Measurements from ENCODE around the gene TACSTD2. TPM values are rescaled to one million over a fixed set of nuclear protein-coding genes. Genes with fewer than 3 reads are reported as not detected.

Gene TACSTD2
- total and polyA plus RNA-seq, 8 donors: 6.0 to 171 (median 13.4) TPM

DNA sequence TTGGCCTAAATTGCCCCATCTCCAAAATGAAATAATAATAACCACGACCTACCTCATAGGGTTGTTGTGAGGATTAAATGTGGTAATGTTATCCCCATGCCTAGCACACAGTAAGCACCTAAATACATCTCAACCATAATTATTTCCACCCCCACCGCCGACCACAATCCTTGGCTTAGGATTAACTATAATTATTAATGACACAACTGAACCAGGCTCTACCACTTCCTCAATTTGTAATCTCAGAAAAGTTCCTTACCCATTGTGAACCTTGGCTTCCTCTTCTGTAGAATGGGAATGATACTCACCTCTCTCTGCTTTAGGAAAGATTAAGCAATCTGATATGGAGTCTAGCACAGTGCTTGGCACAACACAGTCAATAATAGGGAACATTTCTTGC lies 44.3 kb upstream of the TACSTD2 start:
- intact Hi-C loops (cut with DNase I): no loop called here
- no peak for ATAC-seq
- no peaks in the 10 kb centered on the region for H3K9me3 ChIP-seq
- no peaks in the 10 kb centered on the region for H3K27me3 ChIP-seq
- no peak overlapping the region for H3K4me3 ChIP-seq
- H3K36me3 ChIP-seq: no peaks in the 10 kb centered on the region
- no peak for DNase-seq
- H3K4me1 ChIP-seq: peaks cover 14 to 40% of the 10 kb centered on the region in 2 donors
- no peak overlapping the region for H3K27ac ChIP-seq
- TF ChIP-seq, protein P1, sequence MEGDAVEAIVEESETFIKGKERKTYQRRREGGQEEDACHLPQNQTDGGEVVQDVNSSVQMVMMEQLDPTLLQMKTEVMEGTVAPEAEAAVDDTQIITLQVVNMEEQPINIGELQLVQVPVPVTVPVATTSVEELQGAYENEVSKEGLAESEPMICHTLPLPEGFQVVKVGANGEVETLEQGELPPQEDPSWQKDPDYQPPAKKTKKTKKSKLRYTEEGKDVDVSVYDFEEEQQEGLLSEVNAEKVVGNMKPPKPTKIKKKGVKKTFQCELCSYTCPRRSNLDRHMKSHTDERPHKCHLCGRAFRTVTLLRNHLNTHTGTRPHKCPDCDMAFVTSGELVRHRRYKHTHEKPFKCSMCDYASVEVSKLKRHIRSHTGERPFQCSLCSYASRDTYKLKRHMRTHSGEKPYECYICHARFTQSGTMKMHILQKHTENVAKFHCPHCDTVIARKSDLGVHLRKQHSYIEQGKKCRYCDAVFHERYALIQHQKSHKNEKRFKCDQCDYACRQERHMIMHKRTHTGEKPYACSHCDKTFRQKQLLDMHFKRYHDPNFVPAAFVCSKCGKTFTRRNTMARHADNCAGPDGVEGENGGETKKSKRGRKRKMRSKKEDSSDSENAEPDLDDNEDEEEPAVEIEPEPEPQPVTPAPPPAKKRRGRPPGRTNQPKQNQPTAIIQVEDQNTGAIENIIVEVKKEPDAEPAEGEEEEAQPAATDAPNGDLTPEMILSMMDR (IDR thresholded peaks at IDR 0.05): no peak

DNA sequence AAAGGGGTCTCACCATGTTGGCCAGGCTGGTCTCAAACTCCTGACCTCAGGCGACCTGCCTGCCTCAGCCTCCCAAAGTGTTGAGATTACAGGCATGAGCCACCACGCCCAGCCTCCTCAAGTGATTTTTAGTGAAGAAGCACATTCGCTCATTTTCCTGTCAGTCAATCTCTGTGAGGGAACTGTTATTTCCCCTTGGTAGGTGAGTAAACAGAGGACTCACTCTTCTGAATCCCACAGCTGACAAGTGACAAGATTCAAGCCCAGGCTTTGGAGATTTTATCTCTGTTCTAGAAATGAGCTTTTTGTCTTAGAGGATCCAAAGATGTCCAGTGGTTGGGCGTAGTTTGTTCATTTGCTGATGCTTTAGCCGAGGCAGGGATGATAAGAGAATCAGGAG lies 43.9 kb upstream of the TACSTD2 start:
- Histone ChIP-seq H3K4me1 (peaks cover 14 to 40% of the 10 kb centered on the region in 2 donors), H3K36me3 (no peaks in the 10 kb centered on the region), H3K4me3 (no peak overlapping the region), H3K27ac (peak overlapping the region in 1 of 2 donors; percentile 7), H3K9me3 (no peaks in the 10 kb centered on the region), H3K27me3 (no peaks in the 10 kb centered on the region)
- TF ChIP-seq, protein P1 (IDR thresholded peaks at IDR 0.05): no peak
- no peak for ATAC-seq
- intact Hi-C loops (cut with DNase I): no loop called here
- no peak for DNase-seq

DNA sequence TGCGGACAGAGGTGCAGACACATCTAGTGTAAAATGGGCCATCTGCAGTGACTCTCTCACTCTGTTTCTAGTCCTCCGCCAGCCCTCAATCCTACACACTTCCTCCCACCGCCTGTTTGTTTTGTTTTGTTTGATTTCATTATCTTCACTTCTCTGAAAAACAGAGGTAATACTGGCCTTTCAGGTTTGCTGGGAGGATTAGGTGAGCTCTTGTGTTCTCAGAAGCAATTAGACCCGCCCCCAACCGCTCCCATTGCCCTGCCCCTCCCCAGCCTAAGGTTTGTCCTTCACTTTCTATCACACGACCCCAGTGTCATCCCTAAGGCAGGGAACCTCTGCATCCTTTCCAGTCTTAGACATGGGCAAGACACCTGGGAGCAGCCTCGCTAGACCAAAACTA lies 43.2 kb upstream of the TACSTD2 start:
- Histone ChIP-seq H3K9me3 (no peaks in the 10 kb centered on the region), H3K4me1 (peaks cover 14 to 40% of the 10 kb centered on the region in 2 donors), H3K27me3 (no peaks in the 10 kb centered on the region), H3K27ac (peak overlapping the region in 1 of 2 donors; percentile 7), H3K4me3 (no peak overlapping the region), H3K36me3 (no peaks in the 10 kb centered on the region)
- TF ChIP-seq, protein P1 (IDR thresholded peaks at IDR 0.05): no peak
- DNase-seq (peak in 1 of 4 donors; percentile 61), ATAC-seq (peak; percentile 55)
- intact Hi-C loops (cut with DNase I): no loop called here

DNA sequence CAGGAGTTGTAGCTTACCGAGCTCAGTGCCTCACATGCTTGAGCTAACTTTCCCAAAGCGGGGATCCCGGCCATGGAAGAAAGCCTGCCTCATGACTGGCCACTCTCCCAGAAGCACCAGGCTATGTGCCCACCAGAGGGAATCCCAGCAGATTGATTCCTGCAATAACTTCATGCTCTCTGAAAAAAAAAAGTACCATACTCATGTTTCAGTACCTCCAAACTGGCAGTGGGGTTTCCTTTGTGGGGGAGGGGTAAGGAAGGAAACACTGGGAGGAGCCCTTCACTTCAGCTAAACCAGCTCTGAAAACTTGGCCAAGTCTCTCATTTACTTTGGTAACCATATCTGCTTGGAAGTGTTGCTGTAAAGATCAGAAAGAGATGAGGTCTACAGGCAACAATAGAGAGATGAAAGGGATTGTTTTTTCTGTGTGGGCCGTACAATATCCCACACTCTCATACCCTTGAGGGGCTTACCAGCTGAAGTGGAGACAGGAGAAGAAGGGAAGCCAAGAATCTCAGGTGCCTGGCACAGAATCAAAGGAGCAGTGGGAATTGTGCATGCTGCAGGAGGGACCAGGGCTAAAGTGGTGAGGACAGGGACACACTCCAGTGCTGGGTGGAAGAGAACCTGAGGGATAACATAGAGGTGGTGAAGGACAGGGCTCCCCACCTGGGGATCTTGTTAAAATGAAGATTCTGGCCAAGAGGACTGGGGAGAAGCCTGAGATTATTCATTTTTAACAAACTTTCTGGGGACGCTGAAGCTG lies 42.4 kb upstream of the TACSTD2 start:
- TF ChIP-seq, protein P1 (IDR thresholded peaks at IDR 0.05): no peak
- no peak overlapping the region for H3K4me3 ChIP-seq
- H3K9me3 ChIP-seq: no peaks in the 10 kb centered on the region
- H3K36me3 ChIP-seq: no peaks in the 10 kb centered on the region
- H3K4me1 ChIP-seq: peaks cover 14 to 40% of the 10 kb centered on the region in 2 donors
- H3K27ac ChIP-seq: peak overlapping the region in 1 of 2 donors; percentile 65
- ATAC-seq: peak; percentile 20
- no peaks in the 10 kb centered on the region for H3K27me3 ChIP-seq
- intact Hi-C loops (cut with DNase I): no loop called here
- DNase-seq: peak in 2 of 4 donors; percentile 10 to 47

GRCh38 chr1:58618303-58618702 lies 41.3 kb upstream of the TACSTD2 start:
- Histone ChIP-seq H3K27me3 (no peaks in the 10 kb centered on the region), H3K9me3 (no peaks in the 10 kb centered on the region), H3K4me1 (peaks cover 14 to 40% of the 10 kb centered on the region in 2 donors), H3K4me3 (no peak overlapping the region), H3K27ac (peak overlapping the region in 1 of 2 donors; percentile 65), H3K36me3 (no peaks in the 10 kb centered on the region)
- ATAC-seq (peak; percentile 90), DNase-seq (peak in 1 of 4 donors; percentile 65)
- intact Hi-C loops (cut with DNase I): no loop called here
- TF ChIP-seq, protein P1 (IDR thresholded peaks at IDR 0.05): no peak
